NCI-H2029 treated with DMSO at 0.1 percent for 48 hours (cell line): Measurements from ENCODE around the gene ANK3.

Source experiments
- DNase-seq: peaks from one replicate; lab custom pipeline; 2025; lab: John Stamatoyannopoulos, UW

ANK3 gene

DNA sequence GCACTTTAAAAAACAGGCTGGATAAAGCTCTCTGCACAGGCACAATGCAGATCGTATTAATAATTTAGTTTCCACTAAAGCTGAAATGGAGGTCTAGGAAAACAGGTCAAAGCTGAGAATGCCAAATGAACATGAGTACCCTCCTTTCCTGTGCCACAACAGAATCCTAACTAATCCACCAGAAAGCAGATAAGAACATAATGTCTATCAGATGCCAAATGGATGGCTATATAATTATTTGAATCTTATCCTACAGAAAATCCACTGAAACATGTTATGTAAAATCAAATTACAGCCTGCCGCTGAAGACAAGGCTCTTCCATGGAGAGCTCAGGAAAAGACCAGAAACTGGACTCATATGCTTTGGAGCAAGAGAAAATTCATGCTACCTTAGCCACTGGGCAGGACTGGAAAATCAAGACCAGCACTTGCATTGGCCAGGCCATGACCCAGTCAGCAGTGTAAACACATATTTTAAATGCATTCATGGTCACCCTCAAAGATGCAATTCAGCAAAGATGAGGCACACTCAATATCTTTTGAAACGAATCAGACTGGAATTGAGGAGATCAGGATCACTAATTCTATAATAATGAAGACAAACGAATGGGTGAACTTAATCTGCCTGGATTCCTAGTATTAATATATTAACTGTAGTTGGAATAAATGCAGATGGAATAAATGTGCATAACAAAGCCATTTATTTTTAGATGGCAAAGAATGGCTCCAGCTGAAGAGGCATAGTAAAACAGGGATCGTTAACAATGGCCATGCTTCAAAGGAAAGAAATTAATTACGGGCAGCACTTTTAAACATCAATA lies 13.2 kb downstream of the ANK3 start:
- DNase-seq, result no peak

DNA sequence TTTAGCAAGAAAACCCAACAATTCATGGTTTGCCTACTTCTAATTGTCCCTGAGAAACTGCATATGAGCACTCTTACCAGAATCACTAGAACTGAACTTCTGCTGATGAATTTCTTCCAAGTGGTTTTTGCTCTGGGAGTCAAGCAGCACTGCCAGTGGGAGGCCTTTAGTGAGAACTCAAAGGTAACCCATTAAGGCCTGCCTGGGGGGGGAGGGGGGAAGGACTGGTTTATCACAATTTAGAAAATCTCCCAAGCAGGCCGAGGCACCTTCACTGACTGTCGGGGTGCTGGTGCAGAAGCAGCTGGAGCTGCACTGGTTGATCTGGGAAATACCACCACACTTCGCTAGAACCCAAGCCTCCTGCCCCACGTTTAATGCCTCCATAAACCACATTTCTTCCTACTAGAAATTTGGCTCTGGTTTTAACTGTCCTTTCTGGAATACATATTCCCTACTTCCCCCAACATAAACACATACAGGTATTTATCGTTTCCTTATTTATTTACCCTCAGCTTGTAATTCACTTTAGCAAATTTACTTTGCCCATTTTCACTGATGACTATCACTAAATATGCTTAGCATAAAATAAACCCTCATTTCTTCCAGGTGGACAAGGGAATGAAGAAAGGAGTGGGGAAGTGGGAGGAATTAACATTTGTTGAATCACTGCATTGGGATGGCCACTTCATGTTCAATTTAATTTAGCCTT lies 14.2 kb downstream of the ANK3 start:
- no peak for DNase-seq

DNA sequence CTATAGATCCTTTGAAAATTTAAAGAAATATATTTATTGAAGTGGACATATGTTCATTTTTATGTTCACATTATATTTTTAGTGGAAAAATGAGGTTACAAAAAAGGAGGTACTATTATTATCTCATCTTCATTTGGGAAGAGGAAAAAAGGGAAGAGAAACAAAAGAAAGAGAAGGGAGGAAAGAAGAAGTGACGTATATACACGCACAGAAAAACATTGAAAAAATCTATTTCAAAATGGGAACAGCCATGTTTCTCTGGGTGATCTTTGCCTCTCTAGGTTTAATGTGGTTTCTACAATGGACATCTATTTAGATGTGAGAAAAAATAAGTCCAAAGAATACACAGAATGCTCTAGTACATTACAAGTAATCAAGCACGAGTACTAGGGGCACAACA lies 14.8 kb downstream of the ANK3 start:
- DNase-seq, result no peak

DNA sequence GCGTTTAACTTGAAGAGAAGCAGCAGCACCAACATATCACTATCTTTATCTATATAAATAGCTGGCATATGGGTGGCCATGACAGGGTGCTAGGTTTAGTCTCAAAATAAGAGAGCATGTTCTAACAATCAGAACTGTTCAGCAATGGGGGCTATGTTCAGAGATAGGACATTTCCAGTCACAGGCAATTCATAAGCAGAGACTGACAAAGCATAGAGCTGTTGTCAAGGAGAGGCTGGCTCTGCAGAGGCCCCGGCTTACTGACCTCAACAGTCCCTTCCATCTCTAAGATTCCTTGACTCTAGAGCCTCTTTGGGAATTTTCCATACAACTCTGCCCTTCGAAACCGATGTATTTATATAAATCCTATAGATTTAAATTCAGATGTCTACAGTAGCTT lies 17.2 kb downstream of the ANK3 start:
- DNase-seq, result no peak

DNA sequence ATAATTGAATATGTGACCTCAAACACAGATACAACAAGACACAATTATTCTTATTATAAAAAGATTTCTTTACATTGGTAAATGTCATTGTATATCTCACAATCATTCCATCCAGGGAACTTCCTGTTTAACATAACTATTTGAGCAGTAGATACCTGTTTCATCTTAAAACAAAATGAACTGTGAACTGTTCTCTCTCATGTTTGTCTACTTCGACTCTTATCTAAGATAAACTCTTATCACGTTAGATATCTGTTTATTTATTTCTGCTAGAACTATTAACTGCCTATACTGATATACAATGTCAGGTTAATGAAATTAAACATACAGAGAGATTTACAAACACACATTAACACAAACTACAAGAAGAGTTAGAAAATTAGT lies 20.1 kb downstream of the ANK3 start:
- no peak for DNase-seq

DNA sequence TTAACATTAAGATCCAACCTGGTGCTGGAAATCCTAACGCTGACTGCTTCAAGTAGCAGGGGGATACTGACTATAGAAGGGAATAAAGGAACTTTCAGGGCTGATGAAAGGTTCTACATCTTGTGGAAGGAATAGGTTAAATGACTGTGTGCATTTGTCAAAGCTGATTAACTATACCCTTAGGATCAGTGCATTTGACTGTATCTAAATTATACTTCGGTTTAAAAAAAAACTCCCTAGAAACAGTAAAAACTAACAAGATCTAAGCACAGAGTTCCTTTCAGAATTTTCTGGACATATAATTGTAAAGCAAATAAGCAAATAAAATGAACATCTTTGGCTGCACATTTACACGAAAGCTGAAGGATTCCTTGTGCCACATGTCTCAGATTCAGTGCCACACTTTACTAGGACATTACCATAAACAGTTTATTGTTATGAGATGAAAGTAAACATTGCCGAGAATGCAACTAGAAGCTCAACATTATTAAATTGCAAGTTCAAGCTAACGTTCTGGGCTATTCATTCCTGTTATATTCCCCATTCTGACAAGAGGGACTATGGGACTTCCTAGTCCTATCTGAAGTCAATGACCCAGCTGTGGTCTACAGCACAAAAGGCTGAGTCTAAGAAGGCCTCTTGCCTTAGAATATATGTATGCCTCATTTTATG lies 20.7 kb downstream of the ANK3 start:
- DNase-seq, result no peak

DNA sequence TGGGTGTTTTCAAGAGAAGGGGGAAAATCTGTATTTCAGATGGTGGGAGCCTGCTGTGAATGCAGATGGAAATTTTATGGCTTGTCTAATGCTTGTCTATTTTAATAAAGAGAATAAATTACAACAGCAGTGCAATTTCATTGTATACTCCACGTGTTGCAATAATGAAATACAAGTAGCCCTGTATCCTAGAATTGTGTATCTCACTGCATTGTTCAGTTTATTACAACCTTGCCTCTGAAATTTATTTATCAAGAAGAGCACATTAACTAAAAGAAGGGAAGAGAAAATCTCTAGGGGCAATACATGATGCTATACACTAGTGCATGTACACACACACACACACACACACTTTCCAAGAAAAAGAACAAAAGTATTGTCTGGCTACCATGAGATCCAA lies 21.8 kb downstream of the ANK3 start:
- DNase-seq, result no peak

DNA sequence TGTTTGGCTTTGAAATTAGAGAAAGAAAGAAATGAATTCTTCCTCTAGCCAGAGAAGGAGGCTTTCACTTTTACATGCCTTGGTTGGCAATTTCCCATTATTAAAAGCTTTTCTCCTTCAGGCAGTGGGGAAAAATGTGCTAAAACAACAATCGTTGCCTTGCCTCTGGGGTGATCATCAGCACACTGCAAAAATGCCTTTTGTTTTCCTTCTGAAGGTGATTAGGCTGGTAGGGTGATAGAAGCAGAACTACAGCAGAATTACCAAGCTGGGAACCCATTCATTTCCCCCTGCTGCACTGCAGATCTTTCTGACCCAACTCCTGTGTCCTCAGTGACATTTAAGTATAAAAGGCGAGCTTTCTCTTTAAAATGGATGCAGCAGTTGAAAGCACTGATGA lies 22.2 kb downstream of the ANK3 start:
- DNase-seq, result no peak

DNA sequence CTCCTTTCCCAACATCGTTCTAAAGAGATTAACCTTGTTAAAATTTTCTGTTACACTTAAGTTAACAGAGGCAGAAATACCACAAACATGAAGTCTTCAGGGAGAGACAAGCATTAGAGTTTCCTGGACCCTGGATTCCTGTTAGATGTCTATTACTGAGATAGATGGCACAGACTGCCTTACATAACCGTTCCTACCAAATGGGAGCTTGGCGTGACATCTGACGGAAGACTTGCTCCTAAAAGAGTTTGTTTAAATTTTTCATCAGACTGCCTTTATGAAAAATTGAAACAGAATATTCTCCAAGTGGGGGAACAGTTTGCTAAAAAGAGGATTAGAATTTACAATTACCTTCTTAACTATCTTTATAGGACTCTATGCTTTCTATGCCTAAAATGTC lies 22.7 kb downstream of the ANK3 start:
- no peak for DNase-seq

DNA sequence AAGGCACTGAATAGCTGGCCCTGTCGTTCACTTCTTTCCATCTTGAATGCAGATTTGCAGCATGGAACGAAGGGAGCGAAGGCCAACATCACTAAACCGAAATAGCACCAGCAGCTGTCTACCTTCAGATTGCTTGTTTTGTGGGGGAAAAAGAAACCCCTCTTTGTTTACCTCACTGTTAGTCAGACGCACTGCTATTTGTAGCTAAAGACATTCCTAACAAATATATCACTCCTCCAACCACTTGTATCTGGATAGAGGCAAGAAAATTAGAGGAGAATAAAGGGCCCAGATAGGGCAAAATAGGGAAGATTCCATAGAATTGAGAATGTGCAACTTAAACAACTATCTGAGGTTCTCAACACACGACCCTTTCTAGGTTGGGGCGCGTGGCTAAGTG lies 26.5 kb downstream of the ANK3 start:
- no peak for DNase-seq

DNA sequence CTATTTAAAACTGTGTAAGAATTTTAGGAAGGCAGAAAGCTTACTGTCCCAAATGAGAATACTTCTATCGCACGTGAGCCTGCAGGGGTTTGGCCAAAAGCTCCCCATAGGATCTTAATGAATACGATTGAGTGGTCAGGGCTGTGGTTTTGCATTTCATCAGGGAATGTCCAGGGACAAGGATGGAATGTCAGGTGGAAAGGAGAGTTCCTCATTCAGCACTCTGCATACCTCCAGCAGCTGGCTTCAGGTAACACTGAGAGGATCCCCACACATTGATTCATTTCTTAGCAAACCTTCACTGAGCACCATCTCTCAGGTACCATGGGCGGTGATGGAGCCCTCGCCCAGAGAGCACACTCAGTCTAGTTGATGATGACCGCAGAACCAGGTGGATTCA lies 27.2 kb downstream of the ANK3 start:
- DNase-seq, result no peak

DNA sequence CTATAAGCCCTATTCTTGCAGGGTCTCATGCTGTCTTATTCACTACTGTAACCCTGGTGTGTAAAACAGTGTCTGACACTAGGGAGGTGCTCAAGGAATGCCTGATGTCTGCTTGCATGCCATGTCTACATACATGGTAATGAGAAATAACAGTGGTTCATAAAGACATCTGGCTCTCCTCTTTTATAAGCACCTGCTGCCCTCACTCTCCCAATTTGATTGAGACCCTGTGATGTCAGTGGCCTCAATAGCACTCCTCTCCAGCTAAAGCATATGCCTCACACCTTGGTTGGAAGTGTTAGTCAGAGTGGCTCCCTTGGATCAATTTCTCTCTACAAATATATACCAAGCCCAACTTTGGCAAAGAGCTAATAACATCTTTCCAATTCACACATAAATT lies 30.6 kb downstream of the ANK3 start:
- no peak for DNase-seq

DNA sequence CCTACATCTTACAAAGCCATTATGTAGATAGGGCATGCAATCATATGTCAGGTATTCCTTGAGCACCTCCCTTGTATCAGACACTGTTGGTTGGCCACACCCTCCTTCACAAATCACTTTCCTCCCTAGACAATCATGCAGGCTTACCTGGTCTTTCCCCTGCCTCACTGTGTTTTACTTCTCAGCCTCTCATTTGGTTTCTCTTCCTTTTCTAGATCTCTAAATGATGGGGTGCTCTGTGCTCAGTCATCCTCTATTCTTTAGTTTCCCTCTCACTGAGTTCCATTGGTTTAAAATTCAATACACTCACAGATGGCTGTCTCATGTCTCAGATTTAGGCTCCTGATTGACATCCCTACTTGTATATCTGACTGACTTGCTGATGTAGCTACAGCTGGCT lies 31.4 kb downstream of the ANK3 start:
- no peak for DNase-seq

DNA sequence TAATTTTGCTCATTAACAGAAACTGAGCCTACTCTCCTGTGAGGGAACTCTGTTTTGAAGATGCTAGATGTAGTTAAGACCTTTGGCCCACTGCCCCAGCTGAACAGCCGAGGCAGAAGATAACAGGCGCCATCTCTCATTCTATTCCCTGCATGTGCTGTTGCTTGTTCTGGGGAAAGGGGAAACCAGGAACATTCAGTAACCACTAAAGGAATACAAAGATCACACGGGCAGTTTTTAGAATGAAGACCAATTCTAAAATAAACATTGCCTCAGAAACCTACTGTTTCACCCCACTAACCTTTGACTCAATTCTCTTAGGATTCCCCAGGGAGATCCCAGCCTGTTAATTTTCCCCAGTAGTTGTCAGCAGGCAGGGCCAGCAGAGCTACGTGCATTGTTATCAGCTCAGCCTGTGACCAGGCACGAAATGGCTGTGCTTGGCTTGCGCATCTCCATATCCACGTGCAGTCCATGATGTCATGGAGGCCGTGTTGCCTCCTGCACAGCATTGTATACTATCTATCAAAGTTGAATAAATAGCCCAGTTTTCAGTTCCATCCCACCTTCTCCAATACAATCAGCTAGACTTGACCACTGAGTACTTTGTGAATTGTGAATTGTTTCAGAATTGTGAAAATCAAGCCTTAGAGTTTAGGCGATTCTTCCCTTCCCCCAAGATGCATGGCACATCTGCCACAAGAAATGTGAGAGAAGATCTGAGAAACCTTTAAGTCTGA lies 36.0 kb downstream of the ANK3 start:
- no peak for DNase-seq

DNA sequence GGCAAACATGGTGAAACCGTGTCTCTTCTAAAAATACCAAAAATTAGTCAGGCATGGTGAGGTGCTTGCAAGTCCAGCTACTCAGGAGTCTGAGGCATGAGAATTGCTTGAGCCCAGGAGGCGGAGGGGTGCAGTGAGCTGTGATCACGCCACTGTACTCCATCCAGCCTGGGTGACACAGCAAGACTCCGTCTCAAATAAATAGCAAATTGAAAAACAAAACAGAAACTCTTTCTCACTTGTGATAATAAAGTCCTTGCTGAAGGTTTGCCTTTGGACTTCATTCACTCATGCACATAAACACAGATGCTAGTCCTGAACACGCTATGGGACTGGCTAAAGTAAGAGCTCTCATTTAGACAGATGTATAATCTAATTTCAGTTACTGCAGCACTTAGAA lies 37.6 kb downstream of the ANK3 start:
- DNase-seq, result no peak

DNA sequence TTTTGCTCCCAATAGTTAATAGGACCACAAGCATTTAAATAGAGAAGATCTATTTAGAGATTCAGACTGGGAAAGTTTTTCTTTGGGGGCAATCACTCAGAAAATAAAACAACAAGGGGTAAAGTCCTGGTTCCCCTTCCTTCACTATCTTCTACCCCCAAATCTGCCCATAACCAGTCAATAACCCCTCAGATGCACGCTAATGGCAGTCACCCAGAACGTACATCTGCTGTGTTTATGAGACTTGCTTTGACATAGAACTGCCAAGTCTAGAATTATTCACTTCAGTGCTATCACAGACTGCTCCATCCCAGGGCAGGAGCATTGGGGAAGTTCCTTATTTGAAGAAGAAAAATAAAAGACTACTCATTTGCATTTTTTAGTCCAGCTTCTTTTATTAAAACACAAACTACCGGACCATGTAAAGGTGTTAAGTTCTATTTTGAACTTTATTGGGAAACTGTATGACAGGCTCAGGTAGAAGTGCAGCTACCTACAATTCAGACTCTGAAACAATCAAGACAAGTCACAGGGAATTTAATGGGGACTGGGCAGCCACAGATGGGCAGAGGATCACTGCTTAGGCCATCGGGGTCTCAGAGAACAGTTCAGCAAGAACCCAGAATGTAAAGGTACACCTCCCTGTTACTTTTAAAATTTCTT lies 38.4 kb downstream of the ANK3 start:
- no peak for DNase-seq

DNA sequence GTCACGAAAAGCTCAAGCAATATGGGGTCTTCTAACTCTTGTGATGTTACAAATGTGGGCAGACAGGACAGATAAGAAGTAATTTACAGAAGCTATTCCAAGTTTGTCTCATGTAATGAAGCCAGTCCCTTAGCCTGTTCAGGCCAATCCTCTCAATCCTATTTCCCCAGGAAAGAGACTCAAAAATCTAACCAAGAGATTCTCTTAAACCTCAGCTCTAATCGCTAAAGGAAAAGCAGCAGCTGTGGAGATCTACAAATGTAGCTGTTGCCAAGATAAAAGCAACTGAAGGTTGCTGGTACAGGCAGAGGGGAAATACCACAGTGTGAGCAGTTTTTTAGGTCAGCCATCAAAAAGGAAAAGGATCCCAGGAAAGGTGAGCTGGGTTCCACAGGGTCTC lies 39.3 kb downstream of the ANK3 start:
- no peak for DNase-seq

DNA sequence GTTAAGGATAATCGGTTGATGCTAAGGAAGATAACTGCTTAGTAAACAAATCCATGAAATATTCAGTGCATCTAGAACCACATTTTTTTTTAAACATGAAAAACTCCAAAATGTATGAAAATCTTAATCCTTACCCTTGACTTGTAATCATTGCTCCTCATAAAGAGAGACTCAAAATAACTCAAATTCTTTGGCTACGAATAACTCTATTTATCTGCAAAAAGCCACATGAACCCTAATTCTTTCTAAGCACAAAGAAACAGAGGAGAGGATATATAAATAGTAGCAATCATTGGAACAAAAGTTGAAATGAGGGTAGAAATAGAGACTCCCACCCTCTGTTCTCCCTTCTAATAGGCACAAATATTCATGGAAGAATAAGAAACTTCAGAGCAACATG lies 40.2 kb downstream of the ANK3 start:
- no peak for DNase-seq

DNA sequence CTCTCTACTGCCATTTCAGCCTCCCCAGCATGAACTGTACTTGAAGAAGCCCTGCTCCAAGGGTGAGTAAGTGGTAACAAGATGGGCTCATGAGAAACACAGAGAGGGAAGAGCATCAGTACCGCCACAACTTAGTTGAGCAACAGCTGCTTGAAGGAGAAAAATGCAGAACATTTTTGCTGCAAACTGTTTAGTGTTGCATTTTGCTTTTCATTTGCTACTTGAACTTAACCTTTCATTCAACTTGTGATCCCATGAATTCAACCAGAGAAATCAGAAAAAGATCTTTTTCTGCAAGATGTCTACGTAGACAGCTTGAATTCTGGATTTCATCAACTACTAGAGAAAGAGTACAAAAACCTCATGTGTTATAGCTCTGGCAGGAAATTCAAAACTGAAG lies 40.7 kb downstream of the ANK3 start:
- DNase-seq, result no peak

DNA sequence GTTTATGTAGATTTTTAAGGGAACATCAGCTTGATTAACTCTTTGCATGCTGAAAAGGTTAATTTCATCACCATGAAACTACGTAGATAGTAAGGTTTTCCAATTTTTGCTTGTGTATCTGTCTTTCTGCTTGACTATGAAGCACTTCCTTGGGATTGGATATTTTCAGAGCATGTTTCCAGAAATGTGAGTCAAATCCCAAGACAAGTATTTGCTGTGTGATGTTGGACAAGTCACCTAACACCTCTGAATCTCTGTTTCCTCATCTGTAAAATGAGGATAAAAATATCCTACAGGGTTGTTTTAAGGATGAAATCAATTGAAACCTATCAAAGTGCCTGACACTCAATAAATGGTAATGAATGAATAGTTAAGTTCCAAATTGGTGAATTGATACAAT lies 42.4 kb downstream of the ANK3 start:
- no peak for DNase-seq

DNA sequence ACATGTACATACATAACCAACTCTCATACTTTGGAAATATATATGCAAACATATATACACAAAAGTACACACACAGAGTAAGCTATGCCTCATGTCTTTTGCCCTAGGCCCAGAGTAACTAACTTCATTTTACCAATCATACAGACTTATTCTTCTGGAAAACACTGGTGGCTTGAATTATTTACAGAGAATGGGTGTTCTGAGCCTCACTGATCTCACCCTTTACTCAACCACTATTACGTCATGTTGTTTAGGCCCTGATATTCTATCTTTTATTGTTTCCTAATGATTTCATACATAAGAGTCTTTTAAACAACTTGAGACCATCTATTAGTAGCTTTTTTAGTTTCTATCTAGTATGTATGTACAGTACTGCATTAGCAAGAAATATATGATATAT lies 43.0 kb downstream of the ANK3 start:
- DNase-seq, result no peak

DNA sequence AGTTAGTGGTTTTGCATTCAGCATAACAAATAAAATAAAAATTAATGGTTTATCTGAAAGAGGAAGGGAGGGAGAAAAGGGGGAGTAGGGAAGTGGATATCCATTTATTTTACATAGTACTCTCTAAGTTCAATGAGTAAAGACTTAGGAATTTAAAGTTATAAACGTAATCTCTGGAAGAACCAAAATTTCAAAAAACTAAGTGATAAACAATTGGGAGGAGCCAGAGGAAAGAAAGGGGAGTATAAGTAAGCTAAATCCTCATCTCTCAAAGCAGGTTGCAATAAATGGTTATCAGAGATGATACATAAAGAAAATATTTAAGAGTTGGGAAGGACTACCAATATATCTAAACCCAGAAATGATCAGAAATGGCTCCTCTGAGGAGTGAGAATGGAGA lies 46.4 kb downstream of the ANK3 start:
- no peak for DNase-seq
